AG08395 (cell line): ENCODE data around the gene C1orf115.
"Not testable (repeated sequence)": the region's sequence is repeated elsewhere in the genome, so short reads cannot be mapped to it uniquely, and the experiment has no call there.

Source experiments
- DNase-seq: peaks from one replicate; pipeline ENCODE4 v3.0.0; 2012; ENCODE audit warnings: mixed read lengths, low spot score

The C1orf115 gene, protein sequence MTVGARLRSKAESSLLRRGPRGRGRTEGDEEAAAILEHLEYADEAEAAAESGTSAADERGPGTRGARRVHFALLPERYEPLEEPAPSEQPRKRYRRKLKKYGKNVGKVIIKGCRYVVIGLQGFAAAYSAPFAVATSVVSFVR

DNA sequence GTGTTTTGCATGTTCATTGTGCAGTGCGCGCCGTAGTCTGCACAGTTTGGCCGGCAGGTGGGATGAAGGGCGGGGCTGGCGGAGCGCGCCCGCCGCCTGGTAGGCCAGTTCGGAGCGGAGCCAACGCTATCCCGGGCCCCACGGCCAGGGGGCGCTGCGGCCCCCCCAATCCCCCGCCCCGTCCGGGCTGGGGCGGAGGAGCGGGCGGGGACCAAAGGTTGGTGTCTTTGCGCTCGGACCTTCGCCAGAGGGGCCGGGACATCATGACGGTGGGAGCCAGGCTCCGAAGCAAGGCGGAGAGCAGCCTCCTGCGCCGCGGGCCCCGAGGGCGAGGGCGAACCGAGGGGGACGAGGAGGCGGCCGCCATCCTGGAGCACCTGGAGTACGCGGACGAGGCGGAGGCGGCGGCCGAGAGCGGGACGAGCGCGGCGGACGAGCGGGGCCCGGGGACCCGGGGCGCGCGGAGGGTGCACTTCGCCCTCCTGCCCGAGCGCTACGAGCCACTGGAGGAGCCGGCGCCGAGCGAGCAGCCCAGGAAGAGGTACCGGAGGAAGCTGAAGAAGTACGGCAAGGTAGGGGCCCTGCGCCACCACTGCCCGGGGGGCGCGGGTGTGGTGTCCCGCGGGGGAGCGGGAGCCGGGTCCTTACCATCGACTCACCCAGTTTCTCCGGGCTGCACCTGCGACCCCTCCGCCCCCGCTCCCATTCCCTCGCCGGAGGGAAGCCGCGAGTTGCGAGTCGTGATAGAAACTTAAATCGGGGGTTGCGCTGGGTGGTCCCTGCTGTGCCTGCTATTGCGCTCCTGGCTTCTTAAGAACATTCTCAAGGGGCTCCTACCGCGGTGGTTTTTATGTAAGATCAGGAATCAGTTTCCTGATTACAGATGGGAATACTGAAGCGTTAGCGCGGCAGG lies at the start of gene C1orf115:
TSS of gene C1orf115 (plus strand) at position 224 of the 913 bp plus-strand sequence. CDS start at position 264, 40 bp downstream.
- DNase-seq, result peak; percentile 78

DNA sequence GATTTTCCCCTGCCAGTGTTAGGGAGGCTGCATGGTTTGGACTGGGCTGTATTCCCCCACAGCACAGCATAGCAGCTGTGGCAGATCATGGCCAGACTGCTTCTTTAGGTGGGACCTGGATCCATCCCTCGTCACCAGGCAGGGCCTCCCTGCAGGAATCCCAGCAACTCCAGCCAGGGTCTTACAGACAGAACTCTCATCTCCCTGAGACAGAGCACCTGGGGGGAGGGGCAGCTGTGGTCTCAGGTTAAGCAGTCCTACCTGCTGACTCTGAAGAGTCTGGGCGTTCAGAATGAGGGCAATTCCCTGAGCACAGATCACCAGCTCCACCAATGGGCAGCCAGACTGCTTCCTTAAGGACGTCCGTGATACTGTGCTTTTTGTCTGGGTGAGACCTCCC lies 47.9 kb upstream of the C1orf115 start:
- no peak for DNase-seq

DNA sequence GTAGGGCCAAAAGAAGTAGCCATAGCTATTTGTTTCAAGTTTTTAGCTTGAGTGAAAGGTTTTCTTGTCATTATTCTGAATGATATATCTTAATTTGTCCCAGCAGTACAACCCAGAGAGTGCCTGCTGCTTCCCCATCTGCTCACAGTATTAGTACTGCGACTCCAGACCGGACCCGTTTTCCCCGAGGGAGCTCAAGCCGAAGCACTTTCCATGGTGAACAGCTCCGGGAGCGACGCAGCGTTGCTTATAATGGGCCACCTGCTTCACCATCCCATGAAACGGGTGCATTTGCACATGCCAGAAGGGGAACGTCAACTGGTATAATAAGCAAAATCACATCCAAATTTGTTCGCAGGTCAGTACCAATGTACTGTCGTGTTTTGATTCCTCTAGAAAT lies 37.2 kb upstream of the C1orf115 start:
- no peak for DNase-seq

DNA sequence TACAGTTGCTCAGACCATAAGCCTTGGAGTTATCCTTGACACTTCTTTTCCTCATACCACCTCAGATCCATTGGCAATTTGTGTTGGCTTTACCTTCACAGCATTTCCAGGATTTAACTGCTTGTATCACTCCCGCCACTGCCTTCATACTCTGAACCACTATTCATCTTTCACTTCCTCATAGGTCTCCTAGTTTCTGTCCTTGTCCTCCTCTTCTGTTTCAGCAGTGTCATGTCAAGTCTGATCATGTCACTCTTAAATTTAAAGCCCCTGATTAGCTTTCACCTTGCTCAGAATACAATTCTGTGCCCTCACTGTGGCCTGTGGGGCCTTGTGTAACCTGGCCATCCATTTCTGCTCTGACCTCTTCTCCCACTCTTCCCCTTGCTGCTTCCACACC lies 34.7 kb upstream of the C1orf115 start:
- no peak for DNase-seq

DNA sequence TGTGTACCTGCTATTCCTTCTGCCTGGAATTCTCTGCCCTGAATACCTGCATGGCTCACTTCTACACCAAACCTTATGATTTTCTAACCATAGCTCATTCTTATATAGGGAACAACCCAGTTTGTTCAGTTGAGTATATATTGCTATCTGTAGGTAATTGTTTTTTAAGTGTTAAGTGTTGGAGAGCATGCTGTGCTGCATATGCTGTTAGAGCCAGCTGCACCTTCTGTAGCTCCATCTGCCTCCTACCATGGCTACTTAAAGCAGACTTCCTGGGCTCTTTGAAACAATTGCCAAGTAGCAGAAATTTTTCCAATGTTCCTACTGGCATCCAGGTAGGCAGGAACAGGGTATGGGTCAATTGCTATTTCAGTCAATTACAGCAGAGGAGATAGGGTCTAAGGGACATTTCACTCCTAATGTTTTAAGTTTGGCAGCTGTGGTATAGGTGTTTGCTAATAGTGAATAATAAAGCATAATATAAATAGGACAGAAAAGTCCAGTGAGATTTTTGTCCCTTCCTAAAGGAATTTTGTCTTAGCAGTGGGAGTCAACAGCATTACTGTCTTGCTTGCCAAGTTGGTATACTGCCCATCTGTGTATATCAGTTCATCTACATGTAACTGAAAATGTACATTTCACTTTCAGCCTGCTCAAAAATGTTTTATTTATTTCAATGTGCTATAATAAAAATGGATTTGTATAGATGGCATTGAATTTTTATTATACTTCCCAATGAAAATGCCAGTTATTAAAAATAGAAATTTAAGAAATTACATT lies 34.0 kb upstream of the C1orf115 start:
- no peak for DNase-seq

DNA sequence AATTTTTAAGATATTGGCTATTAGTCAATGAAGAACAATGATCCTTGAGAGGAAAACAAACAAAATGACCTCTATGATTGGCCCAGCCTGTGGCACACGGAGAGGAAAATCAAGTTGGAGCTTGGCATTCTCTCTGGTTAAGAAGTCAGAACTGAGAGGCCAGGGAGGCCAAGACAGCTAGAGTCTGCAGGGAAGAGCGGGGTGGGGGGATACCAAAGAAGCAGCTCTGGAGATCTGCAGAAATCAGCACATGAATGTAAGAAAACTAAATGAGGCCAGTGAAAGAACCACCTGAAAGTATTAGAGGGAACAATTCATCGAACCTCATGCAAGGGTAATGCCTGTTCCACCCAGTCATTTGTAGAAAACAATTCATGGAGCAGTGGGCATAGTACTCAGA lies 23.8 kb upstream of the C1orf115 start:
- no peak for DNase-seq

DNA sequence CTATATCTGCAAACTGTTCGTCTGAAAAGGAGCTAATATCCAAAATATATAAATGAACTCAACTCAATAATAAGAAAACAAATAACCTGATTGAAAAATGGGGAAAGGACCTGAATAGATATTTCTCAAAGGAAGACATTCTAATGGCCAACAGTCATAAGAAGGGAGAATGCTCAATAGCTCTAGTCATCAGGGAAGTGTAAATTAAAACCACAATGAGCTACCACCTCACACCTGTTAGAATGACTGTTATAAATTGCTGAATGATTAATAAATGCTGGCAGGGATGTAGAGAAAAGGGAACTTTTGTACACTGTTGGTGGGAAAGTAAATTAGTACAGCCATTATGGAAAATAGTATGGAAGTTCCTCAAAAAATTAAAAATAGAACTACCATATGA lies 21.2 kb upstream of the C1orf115 start:
- no peak for DNase-seq

DNA sequence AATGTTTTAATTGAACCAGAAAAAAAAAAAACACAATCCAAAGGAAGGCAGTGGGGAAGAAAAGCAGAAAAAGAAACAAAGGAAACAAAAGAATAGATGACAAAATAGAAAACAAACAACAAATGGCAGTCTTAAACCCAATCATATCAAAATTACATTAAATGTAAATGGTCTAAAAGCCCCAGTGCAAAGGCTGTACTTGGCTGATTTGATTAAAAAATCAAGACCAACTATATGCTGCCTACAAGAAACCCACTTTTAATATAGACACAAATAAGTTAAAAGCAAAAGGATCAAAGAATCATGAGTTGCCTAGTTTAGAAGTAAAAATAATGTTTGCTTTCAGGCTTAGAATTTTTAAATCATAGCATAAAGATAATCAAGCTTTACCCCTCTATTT lies 19.8 kb upstream of the C1orf115 start:
- no peak for DNase-seq

DNA sequence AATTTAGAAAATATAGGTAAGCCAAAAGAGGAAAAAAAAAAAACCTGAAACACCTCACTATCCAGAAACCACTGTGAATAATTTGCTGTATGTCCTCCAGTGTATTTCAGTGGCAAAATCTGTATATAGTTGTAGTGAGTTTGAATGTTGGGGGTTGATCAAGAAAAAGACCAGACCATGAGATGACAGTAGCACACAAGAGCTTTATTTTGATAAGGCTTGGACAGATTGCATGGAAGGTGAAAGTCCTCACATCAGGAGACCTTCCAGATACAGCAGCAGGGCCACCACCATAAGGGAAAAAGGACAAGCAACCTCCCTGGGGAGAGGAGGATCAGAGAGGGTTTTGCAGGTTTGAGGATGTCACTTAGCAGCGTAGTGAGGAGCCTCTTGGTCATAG lies 16.2 kb upstream of the C1orf115 start:
- no peak for DNase-seq

DNA sequence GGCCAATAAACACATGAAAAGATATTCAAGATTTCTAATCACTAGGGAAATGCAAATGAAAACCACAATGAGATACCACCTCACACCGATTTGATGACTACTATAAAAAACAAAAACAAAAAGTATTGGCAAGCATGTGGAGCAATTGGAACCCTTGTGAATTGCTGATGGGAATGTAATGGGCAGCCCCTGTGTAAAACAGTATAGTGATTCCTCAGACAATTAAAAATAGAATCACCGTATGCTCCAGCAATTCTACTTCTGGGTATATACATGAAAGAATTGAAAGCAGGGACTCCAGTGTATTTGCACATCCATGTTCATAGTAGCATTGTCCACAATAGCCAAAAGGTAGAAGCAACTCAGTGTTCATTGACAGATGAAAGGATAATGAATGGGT lies 12.9 kb upstream of the C1orf115 start:
- no peak for DNase-seq

DNA sequence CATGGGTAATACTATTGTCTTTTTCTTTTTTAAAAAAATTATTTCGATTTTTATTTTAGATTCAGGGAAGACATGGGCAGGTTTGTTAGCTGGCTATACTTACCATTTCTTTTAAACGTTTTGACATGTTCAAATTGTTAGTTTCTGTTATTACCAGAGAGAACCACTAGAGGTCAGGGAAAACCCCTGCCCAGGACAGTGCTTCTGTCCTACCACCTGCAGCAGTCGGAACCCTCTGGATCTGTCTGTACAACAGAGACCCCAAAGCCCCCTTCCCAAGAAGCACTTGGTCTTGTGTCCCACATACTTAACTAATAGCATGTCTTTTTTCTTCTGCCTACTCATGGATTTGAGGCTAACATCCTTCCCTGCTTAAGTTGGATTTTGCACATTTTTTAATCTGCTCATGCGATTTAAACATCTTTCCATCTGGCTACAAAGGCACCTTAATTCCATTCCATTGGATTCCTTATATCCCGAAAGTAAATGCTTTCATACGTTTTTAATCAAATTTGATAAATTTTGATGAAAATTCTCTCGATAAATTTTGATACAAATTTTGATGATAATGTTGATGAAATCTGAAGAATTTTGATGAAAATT lies 10.0 kb upstream of the C1orf115 start:
- DNase-seq, result peak; percentile 64

DNA sequence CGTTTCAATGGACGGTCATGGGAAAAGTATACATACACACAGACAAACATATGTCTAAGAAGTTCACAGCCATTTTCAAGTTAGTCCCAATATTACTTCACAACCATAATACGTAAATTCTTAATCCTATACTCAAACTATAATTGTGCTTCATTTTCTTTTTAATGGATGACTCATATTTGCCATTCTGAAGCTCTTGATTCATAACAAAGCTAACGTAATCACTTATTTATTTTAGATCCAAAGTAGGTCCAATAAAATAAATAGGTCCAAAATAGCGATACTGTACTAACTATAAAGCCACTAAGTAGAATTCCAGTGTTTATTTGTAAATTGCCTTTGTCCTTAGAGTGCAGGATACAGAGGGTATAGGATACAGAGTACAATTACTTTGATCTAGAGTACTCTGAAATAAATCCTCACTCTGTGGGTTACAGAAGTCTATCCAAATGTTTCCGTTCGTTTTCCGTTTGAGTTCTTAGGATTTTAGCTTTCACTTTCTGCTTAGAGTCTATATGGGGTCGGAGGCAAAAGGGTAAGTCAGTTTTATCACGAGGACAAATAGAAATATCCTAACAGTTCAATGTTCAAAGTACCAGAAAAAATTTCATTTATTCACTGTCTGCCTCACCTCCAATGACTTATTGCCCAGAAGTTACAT lies 8.8 kb upstream of the C1orf115 start:
- DNase-seq, result no peak

DNA sequence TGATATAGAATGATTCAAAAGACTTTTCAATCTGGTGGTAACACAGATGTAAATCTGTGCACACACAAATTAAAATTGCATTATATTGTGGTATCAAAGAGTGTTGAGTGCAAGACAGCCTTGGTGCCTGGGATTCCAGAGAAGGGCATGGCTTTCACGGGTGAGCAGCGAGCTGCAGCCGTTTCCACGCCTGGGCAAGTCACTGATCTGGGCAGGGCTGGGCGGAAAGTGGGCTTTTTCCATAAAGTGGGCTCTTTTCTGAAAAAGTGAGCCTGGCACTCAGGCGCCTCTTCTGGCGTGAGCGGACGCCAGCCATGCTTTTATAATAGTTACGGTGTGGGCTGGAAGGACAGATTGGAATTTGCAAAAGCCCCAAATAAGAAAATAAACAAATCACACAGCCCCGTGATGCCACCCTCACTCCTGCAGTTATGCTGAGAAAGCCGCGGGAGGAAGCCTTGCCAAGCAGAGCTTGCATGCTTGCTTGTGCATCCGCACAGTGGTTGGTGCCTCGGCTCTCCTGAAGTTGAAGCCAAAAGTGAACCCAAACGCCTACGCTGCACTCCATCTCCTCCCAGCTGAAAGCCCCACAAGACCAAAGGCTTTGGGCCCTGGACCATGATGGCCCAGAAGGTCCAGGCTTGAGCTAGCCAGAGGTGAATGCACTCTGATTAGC lies 7.1 kb upstream of the C1orf115 start:
- DNase-seq, result no peak

DNA sequence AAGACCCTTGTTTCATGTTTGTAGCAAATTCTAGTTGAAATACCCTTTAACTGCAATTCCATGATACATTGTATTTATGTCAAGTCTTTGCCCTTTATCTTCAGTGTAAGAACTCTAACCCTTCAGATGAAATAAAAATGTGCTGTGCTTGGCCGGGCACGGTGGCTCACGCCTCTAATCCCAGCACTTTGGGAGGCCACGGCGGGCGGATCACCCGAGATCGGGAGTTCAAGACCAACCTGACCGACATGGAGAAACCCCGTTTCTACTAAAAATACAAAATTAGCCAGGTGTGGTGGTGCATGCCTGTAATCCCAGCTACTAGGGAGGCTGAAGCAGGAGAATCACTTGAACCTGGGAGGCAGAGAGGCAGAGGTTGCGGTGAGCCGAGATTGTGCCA lies 6.4 kb upstream of the C1orf115 start:
- not testable (repeated sequence) for DNase-seq

DNA sequence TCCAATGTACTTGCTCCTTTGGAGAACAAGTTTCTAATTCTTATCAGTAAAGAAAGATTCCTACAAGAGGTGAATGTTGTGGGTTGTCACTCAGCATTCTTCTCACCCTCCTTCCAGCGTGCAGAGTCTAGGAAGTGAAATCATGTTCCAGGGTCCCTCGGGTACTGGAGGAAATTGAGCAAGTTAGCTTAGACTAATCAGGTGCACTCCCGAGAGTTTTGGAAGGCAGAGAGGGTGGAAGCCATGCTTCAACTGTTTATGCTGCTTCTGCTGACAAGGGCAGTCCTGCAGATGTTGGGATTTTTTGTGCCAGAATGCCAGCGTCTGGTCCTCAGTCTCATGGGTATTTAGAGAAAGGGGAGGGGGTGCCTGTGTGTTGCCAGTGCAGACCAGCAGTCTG lies 5.3 kb upstream of the C1orf115 start:
- no peak for DNase-seq

DNA sequence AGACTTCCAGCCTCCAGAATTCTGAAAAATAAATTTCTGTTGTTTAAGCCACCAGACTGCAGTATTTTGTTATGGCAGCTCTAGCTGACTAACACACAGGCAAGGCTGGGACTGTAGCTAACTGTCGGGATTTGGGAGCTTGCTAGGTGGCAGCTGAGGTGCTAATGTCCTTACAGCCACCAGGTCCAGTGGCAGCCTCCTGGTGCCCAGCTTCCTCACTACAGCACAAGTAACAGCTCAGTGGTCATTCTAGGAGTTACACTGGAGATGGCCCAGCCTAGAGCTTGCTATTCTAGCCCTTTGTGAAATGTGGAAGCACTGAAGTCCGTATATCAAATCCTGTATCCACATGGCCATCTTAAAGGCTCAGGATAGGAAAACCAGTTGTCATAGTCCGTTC lies 4.3 kb upstream of the C1orf115 start:
- no peak for DNase-seq

DNA sequence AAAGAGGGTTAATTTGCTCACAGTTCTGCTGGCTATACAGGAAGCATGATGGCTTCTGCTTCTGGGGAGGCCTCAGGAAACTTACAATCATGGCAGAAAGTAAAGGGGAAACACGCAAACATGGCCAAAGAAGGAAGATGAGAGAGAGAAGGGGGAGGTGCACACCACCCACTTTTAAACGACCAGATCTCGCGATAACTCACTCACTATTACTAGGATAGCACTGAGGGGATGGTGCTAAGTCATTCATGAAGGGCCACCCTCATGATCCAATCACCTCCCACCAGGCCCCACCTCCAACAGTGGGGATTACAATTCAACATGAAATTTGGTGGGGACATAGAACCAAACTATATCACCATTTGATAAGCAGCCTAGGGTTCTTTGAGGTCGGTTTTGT lies 2.4 kb upstream of the C1orf115 start:
- no peak for DNase-seq

DNA sequence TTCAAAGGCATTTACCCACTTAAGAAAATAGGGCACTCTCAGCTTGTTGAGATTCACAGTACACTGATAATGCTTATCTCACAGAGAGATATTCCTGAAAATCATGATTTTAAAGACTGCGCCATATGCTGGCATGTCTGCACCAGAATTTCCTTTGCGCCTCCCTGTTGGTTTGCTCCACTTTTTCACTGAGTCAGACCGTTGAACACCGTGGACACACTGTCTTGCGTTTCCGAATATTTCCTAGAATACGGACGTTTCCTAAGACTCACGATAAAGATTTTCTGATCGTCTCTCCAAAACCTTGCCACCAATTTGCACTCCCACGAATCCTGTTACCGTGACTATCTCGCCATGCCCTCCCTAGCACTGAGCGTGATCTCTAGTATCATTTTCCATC lies 497 bp upstream of the C1orf115 start:
- no peak for DNase-seq

DNA sequence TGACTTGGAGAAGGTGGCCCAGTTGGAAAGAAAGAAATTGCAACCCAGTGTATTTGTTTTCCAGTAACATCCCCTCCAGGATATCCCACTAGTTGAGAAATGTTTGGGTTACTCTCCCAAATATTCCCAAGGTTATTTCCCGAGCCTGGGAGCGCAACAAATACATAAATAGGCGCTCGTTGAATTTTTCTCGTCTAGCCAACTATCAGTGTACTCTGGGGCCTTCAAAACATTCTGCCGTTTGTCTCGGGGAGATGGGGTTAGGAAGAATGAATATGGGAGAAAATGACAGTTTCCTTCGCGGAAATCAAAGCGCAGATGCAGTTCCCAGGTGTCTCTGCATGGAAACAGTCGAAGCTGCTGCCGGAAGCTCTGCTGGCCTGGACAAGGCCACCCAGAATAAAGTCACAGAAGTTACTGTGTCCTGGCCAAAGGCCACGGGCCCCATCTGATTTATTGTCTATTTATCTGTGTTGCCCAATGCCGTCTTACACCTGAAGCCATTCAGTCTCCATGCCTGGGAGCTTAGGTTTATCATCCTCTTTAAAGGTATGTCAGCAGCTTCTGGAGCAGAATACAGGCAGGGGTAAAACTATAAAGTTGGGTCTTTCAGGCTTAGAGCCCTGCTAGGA lies 1.0 kb downstream of the C1orf115 start:
- no peak for DNase-seq

DNA sequence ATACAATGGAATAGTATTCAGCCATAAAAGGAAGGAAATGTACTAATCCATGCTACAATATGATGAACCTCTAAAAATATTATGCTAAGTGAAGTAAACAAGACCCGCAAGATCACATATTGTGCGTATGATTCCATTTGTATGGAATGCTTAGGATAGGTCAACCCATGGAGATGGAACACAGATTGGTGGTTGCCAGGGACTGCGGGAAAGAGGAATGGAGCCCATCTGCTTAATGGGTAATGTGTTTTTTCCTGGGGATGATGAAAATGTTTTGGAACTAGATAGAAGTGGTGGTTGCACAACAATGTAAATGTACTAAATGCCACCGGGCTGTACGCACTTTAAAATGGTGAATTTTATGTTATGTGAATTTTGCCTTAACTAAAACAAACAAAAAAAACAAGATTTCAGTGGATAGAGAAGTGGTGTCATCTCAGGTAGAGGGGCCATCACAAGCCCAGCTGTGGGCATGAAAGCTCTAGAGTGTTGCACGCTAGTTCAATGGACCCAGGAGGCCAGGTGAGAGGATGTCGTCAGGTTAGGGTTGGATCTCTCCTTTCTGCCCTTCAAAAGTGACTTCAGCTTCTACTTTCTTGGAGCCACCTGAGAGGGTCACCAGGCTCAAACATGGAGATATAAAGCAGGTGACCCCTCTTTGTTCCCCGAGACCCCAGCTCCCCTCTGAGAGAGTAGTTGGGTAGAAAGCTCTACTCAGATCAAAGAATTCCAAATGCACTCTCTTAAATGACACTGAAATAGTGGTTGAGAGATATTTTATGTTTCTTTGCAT lies 2.5 kb downstream of the C1orf115 start:
- peak; percentile 36 for DNase-seq
